WTC11 (cell line): ENCODE measurements around the gene HYPK. TPM values are rescaled to one million over a fixed set of nuclear protein-coding genes. Genes with fewer than 3 reads are reported as not detected.

Experiments used
- ATAC-seq: fragments of 200-7000 bp; cut with Tn5 transposase; 2 replicates; pipeline ENCODE4 v1.10.0; 2021; ENCODE audit warnings: mild to moderate bottlenecking, moderate library complexity
- Bru-seq: library from RNA; stranded (reverse); fragments of 400-500 nt; gene quantifications from one replicate; lab custom pipeline; 2021; lab: Mats Ljungman, UMichigan
- CTCF ChIA-PET: fragments of 300-600 bp; sonication (Branson Sonifier 250); formaldehyde crosslinking; loops from one replicate; lab custom pipeline; 2021; ENCODE audit warnings: antibody characterized with exemption; lab: Charles Lee
- POLR2A ChIA-PET: fragments of 350-600 bp; sonication (Branson Sonifier 250); formaldehyde crosslinking; loops from one replicate; lab custom pipeline; 2021; ENCODE audit warnings: antibody characterized with exemption; lab: Charles Lee
- DNase-seq: peaks from one replicate; pipeline ENCODE4 v3.0.0; 2021; ENCODE audit warnings: low spot score
- H3K27ac Mint-ChIP-seq: 2 replicates; pipeline ENCODE4 v1.8.0; 2021; ENCODE audit warnings: mixed read lengths
- H3K27me3 Mint-ChIP-seq: 2 replicates; pipeline ENCODE4 v1.8.0; 2021; ENCODE audit warnings: low read depth, mild to moderate bottlenecking, moderate library complexity, mixed read lengths
- H3K36me3 Mint-ChIP-seq: 2 replicates; pipeline ENCODE4 v1.8.0; 2021; ENCODE audit warnings: mixed read lengths
- H3K4me1 Mint-ChIP-seq: 2 replicates; pipeline ENCODE4 v1.8.0; 2022; ENCODE audit warnings: mixed read lengths
- H3K4me3 Mint-ChIP-seq: 2 replicates; pipeline ENCODE4 v1.8.0; 2021; ENCODE audit warnings: mild to moderate bottlenecking, moderate library complexity, mixed read lengths
- H3K9me3 Mint-ChIP-seq: 2 replicates; pipeline ENCODE4 v1.8.0; 2021; ENCODE audit warnings: mixed read lengths
- ATF3 ChIP-seq: sonication (generic); formaldehyde crosslinking; conservative IDR thresholded peaks from 2 replicates; pipeline ENCODE4 v1.8.1; 2022; ENCODE audit warnings: mild to moderate bottlenecking, missing genetic modification reagents
- CBFB ChIP-seq: sonication (generic); formaldehyde crosslinking; IDR thresholded peaks from 2 replicates; pipeline ENCODE4 v1.8.1; 2022; ENCODE audit warnings: mild to moderate bottlenecking, low read depth, missing genetic modification reagents
- CDX4 ChIP-seq: fragments of 250-450 bp; sonication (Bioruptor Pico); IDR thresholded peaks from 2 replicates; pipeline ENCODE4 v1.9.0; 2021; ENCODE audit warnings: moderate library complexity, mild to moderate bottlenecking, inconsistent platforms, borderline replicate concordance
- E2F1 ChIP-seq: sonication (generic); formaldehyde crosslinking; IDR thresholded peaks from 2 replicates; pipeline ENCODE4 v1.8.0; 2022; ENCODE audit warnings: mild to moderate bottlenecking, missing genetic modification reagents
- FOXJ3 ChIP-seq: sonication (generic); formaldehyde crosslinking; IDR thresholded peaks from 2 replicates; pipeline ENCODE4 v1.9.0; 2021; ENCODE audit warnings: missing genetic modification reagents, mild to moderate bottlenecking, borderline replicate concordance
- JAZF1 ChIP-seq: fragments of 250-450 bp; sonication (Bioruptor Pico); IDR thresholded peaks from 2 replicates; pipeline ENCODE4 v1.9.0; 2021; ENCODE audit warnings: moderate library complexity, mild to moderate bottlenecking, inconsistent platforms
- JUN ChIP-seq: sonication (generic); formaldehyde crosslinking; IDR thresholded peaks from 2 replicates; pipeline ENCODE4 v1.8.0; 2023; ENCODE audit warnings: mild to moderate bottlenecking, missing genetic modification reagents
- MLX ChIP-seq: sonication (generic); formaldehyde crosslinking; IDR thresholded peaks from 2 replicates; pipeline ENCODE4 v1.8.1; 2023; ENCODE audit warnings: mild to moderate bottlenecking, missing genetic modification reagents, moderate library complexity
- MXD4 ChIP-seq: fragments of 250-450 bp; sonication (Bioruptor Pico); IDR thresholded peaks from 2 replicates; pipeline ENCODE4 v1.8.0; 2021; ENCODE audit warnings: mild to moderate bottlenecking, moderate library complexity, borderline replicate concordance
- NFATC4 ChIP-seq: fragments of 250-450 bp; sonication (Bioruptor Pico); IDR thresholded peaks from 2 replicates; pipeline ENCODE4 v1.9.0; 2021; ENCODE audit warnings: mild to moderate bottlenecking
- NFE2L1 ChIP-seq: sonication (generic); formaldehyde crosslinking; IDR thresholded peaks from 2 replicates; pipeline ENCODE4 v1.8.1; 2023; ENCODE audit warnings: missing genetic modification reagents
- NR2C2 ChIP-seq: sonication (generic); formaldehyde crosslinking; IDR thresholded peaks from 2 replicates; pipeline ENCODE4 v1.8.0; 2022; ENCODE audit warnings: mild to moderate bottlenecking, missing genetic modification reagents
- PRDM15 ChIP-seq: sonication (generic); formaldehyde crosslinking; IDR thresholded peaks from 2 replicates; pipeline ENCODE4 v1.8.0; 2022; ENCODE audit warnings: missing genetic modification reagents
- SMAD3 ChIP-seq: sonication (generic); formaldehyde crosslinking; IDR thresholded peaks from 2 replicates; pipeline ENCODE4 v1.8.0; 2022; ENCODE audit warnings: missing genetic modification reagents, mild to moderate bottlenecking, borderline replicate concordance
- STAT6 ChIP-seq: sonication (generic); formaldehyde crosslinking; conservative IDR thresholded peaks from 2 replicates; pipeline ENCODE4 v1.8.1; 2023; ENCODE audit warnings: mild to moderate bottlenecking, low read depth, missing genetic modification reagents, moderate library complexity
- ZNF317 ChIP-seq: sonication (generic); formaldehyde crosslinking; IDR thresholded peaks from 2 replicates; pipeline ENCODE4 v1.8.1; 2023; ENCODE audit warnings: low read depth, mild to moderate bottlenecking, moderate library complexity, missing genetic modification reagents, borderline replicate concordance
- ZNF416 ChIP-seq: fragments of 250-450 bp; sonication (Bioruptor Pico); IDR thresholded peaks from 2 replicates; pipeline ENCODE4 v1.9.0; 2021; ENCODE audit warnings: mild to moderate bottlenecking, inconsistent platforms
- ZNF425 ChIP-seq: fragments of 250-450 bp; sonication (Bioruptor Pico); conservative IDR thresholded peaks from 2 replicates; pipeline ENCODE4 v1.9.0; 2021; ENCODE audit warnings: mild to moderate bottlenecking
- ZNF512 ChIP-seq: sonication (generic); formaldehyde crosslinking; IDR thresholded peaks from 2 replicates; pipeline ENCODE4 v1.8.1; 2022; ENCODE audit warnings: missing genetic modification reagents, borderline replicate concordance
- long read RNA-seq, 3 experiments: library from RNA in 1 of 3; library from capped mRNA in 1 of 3; library from polyadenylated mRNA in 1 of 3; unstranded in 2 of 3; stranded (forward) in 1 of 3; transcript quantifications; one replicate each; pipeline ENCODE4 v2.0.0, GENCODE V29; 2021
- total RNA-seq: library from RNA; stranded (reverse); gene quantifications from 3 replicates; pipeline ENCODE4 v1.2.3, GENCODE V29; 2021

Gene HYPK
- 17.3 to 22.0 TPM (median 19.9 TPM) in 3 replicates for total RNA-seq
- percentile 92 among the genes with signal in this experiment for Bru-seq, nascent RNA
- long read RNA-seq, experiment 1, transcript HYPK-202 (4 exons, 1,051 nt) = major isoform, 140 of 149 reads
- long read RNA-seq, experiment 1, partial matches to known transcripts = 0 of 149 reads
- long read RNA-seq, experiment 1, other reads (novel, unspliced or antisense) = 7 of 149 reads
- long read RNA-seq, experiment 2, full-length matches to known transcripts = 76 of 76 reads
- long read RNA-seq, experiment 2, partial matches to known transcripts = 0 of 76 reads
- long read RNA-seq, experiment 2, other reads (novel, unspliced or antisense) = 0 of 76 reads
- long read RNA-seq, experiment 3, partial matches to known transcripts = 0 of 6 reads
- long read RNA-seq, experiment 3, other reads (novel, unspliced or antisense) = 1 of 6 reads

GRCh38 chr15:43800286-43801141 lies at the start of gene HYPK:
TSS of gene HYPK (plus strand) at chr15:43800599. CDS start at chr15:43800623, 24 bp downstream.
- Mint-ChIP-seq H3K27me3 (no peaks in the 10 kb centered on the region), H3K4me1 (peaks cover 38% of the 10 kb centered on the region), H3K36me3 (peaks cover 57% of the 10 kb centered on the region), H3K27ac (peak within 1 kb of the TSS; percentile 99), H3K4me3 (peak within 1 kb of the TSS; percentile 99), H3K9me3 (no peaks in the 10 kb centered on the region)
- DNase-seq (peak; percentile 89), ATAC-seq (peak; percentile 86)
- POLR2A ChIA-PET = interaction anchor here (0.5 to 1.6 kb wide), 8 partner anchors 8 to 128 kb away, joined by 3 to 12 read pairs (median 3); partner anchors contain the start of genes ELL3, MFAP1 and SERF2
- CTCF ChIA-PET = interaction anchor here (0.7 to 1.9 kb wide), 5 partner anchors 24 to 430 kb away, joined by 3 to 15 read pairs (median 4); partner anchors contain the start of genes ELL3, MFAP1, TUBGCP4 and ZSCAN29
- no peak for TF ChIP-seq E2F1 (CRISPR knock-in tag)
- TF ChIP-seq MXD4 (CRISPR knock-in tag) = no peak
- TF ChIP-seq MLX (CRISPR knock-in tag) = no peak
- TF ChIP-seq NFATC4 (CRISPR knock-in tag) = no peak
- TF ChIP-seq NFE2L1 = no peak
- TF ChIP-seq PRDM15 (CRISPR knock-in tag) = no peak
- no peak for TF ChIP-seq CBFB (CRISPR knock-in tag)
- no peak for TF ChIP-seq ZNF425 (CRISPR knock-in tag)
- TF ChIP-seq FOXJ3 (CRISPR knock-in tag) = no peak
- no peak for TF ChIP-seq ATF3
- TF ChIP-seq ZNF416 = 0 out of 2 replicates have a peak, but pooled peaks have one; percentile 33
- no peak for TF ChIP-seq CDX4 (CRISPR knock-in tag)
- no peak for TF ChIP-seq ZNF512 (CRISPR knock-in tag)
- no peak for TF ChIP-seq NR2C2 (CRISPR knock-in tag)
- no peak for TF ChIP-seq ZNF317
- no peak for TF ChIP-seq STAT6
- no peak for TF ChIP-seq JAZF1
- TF ChIP-seq JUN (CRISPR knock-in tag) = peak; percentile 25; the same call in 1 of the 2 replicates
- TF ChIP-seq SMAD3 (CRISPR knock-in tag) = no peak
